ENCODE data around the gene GAB1. TPM values are rescaled to one million over a fixed set of nuclear protein-coding genes. Genes with fewer than 3 reads are reported as not detected.

GAB1 gene
- total RNA-seq, 1 experiment from 2014 or later, result 3.8 TPM

GRCh38 chr4:143289370-143289769, 47.3 kb upstream of the GAB1 start:
- Histone ChIP-seq H3K27ac (ENCODE audit: low read depth, low read length) (no peak overlapping the region), H3K36me3 (ENCODE audit: control insufficient read depth in 1 of 2, insufficient read depth in 2 of 2, low read length in 2 of 2) (no peaks in the 10 kb centered on the region), H3K9me3 (ENCODE audit: control insufficient read depth in 1 of 2, insufficient read depth in 1 of 2, low read depth in 1 of 2, low read length in 2 of 2) (no peaks in the 10 kb centered on the region), H3K27me3 (ENCODE audit: insufficient read depth, low read length) (no peaks in the 10 kb centered on the region), H2AFZ (ENCODE audit: low read depth, low read length, poor library complexity, severe bottlenecking) (no peak overlapping the region), H3K9ac (ENCODE audit: low read length) (no peak overlapping the region), H3K9me2 (ENCODE audit: insufficient read depth) (no peaks in the 10 kb centered on the region), H3K4me2 (ENCODE audit: low read length) (no peak overlapping the region), H4K20me1 (ENCODE audit: insufficient read depth) (no peaks in the 10 kb centered on the region), H3K4me1 (ENCODE audit: control insufficient read depth in 1 of 2, insufficient read depth in 2 of 2, low read length in 2 of 2) (no peaks in the 10 kb centered on the region), H3K79me2 (ENCODE audit: insufficient read depth, low read length) (no peaks in the 10 kb centered on the region), H3K4me3 (replicated peaks in 1 of 2; ENCODE audit: low read depth in 1 of 2, low read length in 2 of 2) (no peak overlapping the region)
- ChIA-PET RAD21 (ENCODE audit: low non-redundant PET in 1 of 2, low total read pairs in 2 of 2, uncharacterized antibody in 2 of 2, unreplicated experiment in 2 of 2) (no interaction called here), POLR2A (no interaction called here), CTCF (no interaction called here)
- DNase-seq (ENCODE audit: low read depth, low spot score) (no peak), ATAC-seq (no peak)
- intact Hi-C loops (cut with micrococcal nuclease), result no loop called here
- TF ChIP-seq JUND (IDR thresholded peaks at IDR 0.05) (no peak), TCF7L2 (IDR thresholded peaks at IDR 0.05; ENCODE audit: borderline replicate concordance, extremely low read depth, insufficient read depth, insufficient read length) (no peak), MAX (IDR thresholded peaks at IDR 0.05) (no peak), ELF1 (IDR thresholded peaks at IDR 0.05; ENCODE audit: borderline replicate concordance, low read depth) (no peak), CBX3 (IDR thresholded peaks at IDR 0.05; ENCODE audit: low read depth) (no peak), YY1 (IDR thresholded peaks at IDR 0.05; ENCODE audit: extremely low read depth, insufficient replicate concordance, low read depth, low read length) (no peak), POLR2A (IDR thresholded peaks at IDR 0.05; ENCODE audit: borderline replicate concordance, extremely low read depth, insufficient read depth, insufficient read length) (no peak), RAD21 (IDR thresholded peaks at IDR 0.05; ENCODE audit: low read depth) (no peak), ZFX (IDR thresholded peaks at IDR 0.05) (no peak), REST (IDR thresholded peaks at IDR 0.05; ENCODE audit: low read depth) (no peak)
- no TSS peak for BruUV-seq (replicated peaks)

Data from HCT116 (cell line).